Measurements from ENCODE around the gene PCK1. TPM values are rescaled to one million over a fixed set of nuclear protein-coding genes. Genes with fewer than 3 reads are reported as not detected.

The PCK1 gene
- total and polyA plus RNA-seq, 2 experiments from 2014 or later, result not detected

DNA sequence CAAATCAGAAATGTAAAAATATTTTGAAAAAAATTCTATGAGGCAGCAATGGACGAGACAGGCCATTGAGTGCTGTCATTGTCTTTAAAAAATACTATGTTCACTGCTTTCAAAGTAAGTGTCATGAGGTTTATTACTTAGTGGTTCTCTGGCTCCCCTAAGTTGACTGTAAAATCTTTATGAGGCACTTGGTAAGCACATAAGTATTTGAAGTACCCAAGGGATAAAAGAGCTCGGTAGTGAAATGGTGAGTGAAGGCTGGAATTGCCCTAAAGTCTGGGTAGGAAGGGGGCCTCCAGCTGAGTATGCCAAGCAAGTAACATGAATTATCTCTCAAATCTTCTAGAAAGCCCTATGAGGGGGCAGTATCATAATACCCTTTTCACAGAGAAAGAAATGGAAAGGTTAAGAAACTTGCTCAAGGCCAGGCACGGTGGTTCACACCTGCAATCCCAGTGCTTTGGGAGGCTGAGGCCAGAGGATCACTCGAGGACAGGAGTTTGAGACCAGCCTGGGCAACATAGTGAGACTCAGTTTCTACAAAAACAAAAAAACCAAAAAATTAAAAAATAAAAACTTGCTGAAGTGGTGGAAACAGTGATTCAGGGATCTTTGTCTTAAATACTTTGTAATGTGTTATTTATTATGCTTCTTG lies 30.5 kb upstream of the PCK1 start:
- Histone ChIP-seq H3K36me3 (ENCODE audit: low read depth) (no peaks in the 10 kb centered on the region), H4K20me1 (ENCODE audit: insufficient read depth) (no peaks in the 10 kb centered on the region), H3K4me3 (no peak overlapping the region), H3K79me2 (ENCODE audit: insufficient read depth) (no peaks in the 10 kb centered on the region), H3K27ac (no peak overlapping the region), H3K9me3 (ENCODE audit: low read depth) (no peaks in the 10 kb centered on the region), H3K4me2 (ENCODE audit: unreplicated experiment) (no peak overlapping the region), H3F3A (ENCODE audit: insufficient read depth) (no peaks in the 10 kb centered on the region), H3K27me3 (replicated peaks; ENCODE audit: insufficient read depth) (peaks cover 55% of the 10 kb centered on the region), H3K9ac (no peak overlapping the region), H3K4me1 (ENCODE audit: insufficient read depth) (no peaks in the 10 kb centered on the region), H2AFZ (no peak overlapping the region), H3K9me2 (ENCODE audit: insufficient read depth) (no peaks in the 10 kb centered on the region)
- no peak for TF ChIP-seq EZH2phosphoT487 (IDR thresholded peaks at IDR 0.05; ENCODE audit: insufficient read depth, low read depth)
- no peak for TF ChIP-seq EZH2 (IDR thresholded peaks at IDR 0.05; ENCODE audit: insufficient read depth, poor library complexity, severe bottlenecking)
- no peak for DNase-seq
- WGBS, 2 experiments (ENCODE audit: low coverage in 1 of 2, low lambda C conversion rate in 2 of 2, missing lambda C conversion rate in 2 of 2), result 27 to 43% methylated on average over 4 of the region's 4 CpGs
- in situ Hi-C loops (cut with MboI), result no loop called here

DNA sequence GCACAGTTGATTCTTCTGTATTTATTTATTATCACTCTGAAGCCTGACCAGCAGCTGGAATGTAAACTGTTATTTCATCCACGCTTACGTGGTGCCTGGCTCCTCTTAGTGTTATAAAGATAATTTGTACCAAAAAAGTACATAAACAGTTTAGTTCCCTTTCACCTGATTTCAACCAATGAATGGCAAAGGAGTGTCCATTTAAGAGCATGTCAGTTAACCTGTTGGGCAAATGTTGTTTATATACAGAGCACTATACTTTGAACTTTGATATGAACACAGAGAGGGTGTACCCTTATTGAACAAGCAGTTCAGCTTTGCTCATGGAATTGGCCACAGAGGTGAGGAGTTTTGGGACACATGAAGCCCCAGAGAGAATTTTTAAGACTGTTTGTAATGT lies 28.8 kb upstream of the PCK1 start:
- Histone ChIP-seq H3K79me2 (ENCODE audit: insufficient read depth) (no peaks in the 10 kb centered on the region), H4K20me1 (ENCODE audit: insufficient read depth) (no peaks in the 10 kb centered on the region), H3K4me2 (ENCODE audit: unreplicated experiment) (no peak overlapping the region), H3K9me3 (ENCODE audit: low read depth) (no peaks in the 10 kb centered on the region), H3K9ac (no peak overlapping the region), H3K27me3 (replicated peaks; ENCODE audit: insufficient read depth) (peaks cover 62% of the 10 kb centered on the region), H3K4me1 (ENCODE audit: insufficient read depth) (no peaks in the 10 kb centered on the region), H3F3A (ENCODE audit: insufficient read depth) (no peaks in the 10 kb centered on the region), H3K36me3 (ENCODE audit: low read depth) (no peaks in the 10 kb centered on the region), H3K27ac (no peak overlapping the region), H3K9me2 (ENCODE audit: insufficient read depth) (no peaks in the 10 kb centered on the region), H2AFZ (no peak overlapping the region), H3K4me3 (no peak overlapping the region)
- in situ Hi-C loops (cut with MboI), result no loop called here
- WGBS, 2 experiments (ENCODE audit: low coverage in 1 of 2, low lambda C conversion rate in 2 of 2, missing lambda C conversion rate in 2 of 2), result 82 to 95% methylated on average over 2 of the region's 2 CpGs
- no peak for TF ChIP-seq EZH2phosphoT487 (IDR thresholded peaks at IDR 0.05; ENCODE audit: insufficient read depth, low read depth)
- TF ChIP-seq EZH2 (IDR thresholded peaks at IDR 0.05; ENCODE audit: insufficient read depth, poor library complexity, severe bottlenecking), result no peak
- no peak for DNase-seq

DNA sequence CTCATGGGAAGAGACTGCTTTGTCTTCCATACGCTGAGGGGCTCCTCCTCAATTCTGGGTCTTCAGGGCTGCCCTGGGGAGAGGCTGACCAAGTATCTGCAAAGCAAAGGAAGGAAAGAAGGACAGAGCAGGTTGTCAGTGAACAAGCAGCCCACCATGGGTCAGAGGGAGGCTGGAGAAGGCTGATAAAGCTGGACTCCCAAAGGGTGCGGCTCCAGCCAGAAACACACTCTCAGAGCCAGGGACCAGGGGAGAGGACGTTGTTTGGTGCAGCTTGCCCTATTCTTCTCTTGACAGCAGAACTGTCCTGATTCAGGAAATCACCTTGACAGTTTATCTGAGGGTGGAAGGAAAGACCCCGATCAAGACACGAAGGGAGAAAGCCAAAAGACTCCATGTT lies 25.6 kb upstream of the PCK1 start:
- TF ChIP-seq EZH2phosphoT487 (IDR thresholded peaks at IDR 0.05; ENCODE audit: insufficient read depth, low read depth) (no peak), EZH2 (IDR thresholded peaks at IDR 0.05; ENCODE audit: insufficient read depth, poor library complexity, severe bottlenecking) (no peak)
- in situ Hi-C loops (cut with MboI), result no loop called here
- H3K27me3 ChIP-seq (replicated peaks; ENCODE audit: insufficient read depth), result peaks cover 63% of the 10 kb centered on the region
- no peak overlapping the region for H3K27ac ChIP-seq
- no peak overlapping the region for H3K4me3 ChIP-seq
- no peak overlapping the region for H2AFZ ChIP-seq
- no peaks in the 10 kb centered on the region for H3K9me3 ChIP-seq (ENCODE audit: low read depth)
- H3F3A ChIP-seq (ENCODE audit: insufficient read depth), result no peaks in the 10 kb centered on the region
- H3K36me3 ChIP-seq (ENCODE audit: low read depth), result no peaks in the 10 kb centered on the region
- H3K4me1 ChIP-seq (ENCODE audit: insufficient read depth), result no peaks in the 10 kb centered on the region
- H3K9me2 ChIP-seq (ENCODE audit: insufficient read depth), result no peaks in the 10 kb centered on the region
- no peak for DNase-seq
- WGBS, 2 experiments (ENCODE audit: low coverage in 1 of 2, low lambda C conversion rate in 2 of 2, missing lambda C conversion rate in 2 of 2), result 36 to 57% methylated on average over 5 of the region's 5 CpGs
- H3K4me2 ChIP-seq (ENCODE audit: unreplicated experiment), result no peak overlapping the region
- H3K9ac ChIP-seq, result no peak overlapping the region
- no peaks in the 10 kb centered on the region for H4K20me1 ChIP-seq (ENCODE audit: insufficient read depth)
- no peaks in the 10 kb centered on the region for H3K79me2 ChIP-seq (ENCODE audit: insufficient read depth)

DNA sequence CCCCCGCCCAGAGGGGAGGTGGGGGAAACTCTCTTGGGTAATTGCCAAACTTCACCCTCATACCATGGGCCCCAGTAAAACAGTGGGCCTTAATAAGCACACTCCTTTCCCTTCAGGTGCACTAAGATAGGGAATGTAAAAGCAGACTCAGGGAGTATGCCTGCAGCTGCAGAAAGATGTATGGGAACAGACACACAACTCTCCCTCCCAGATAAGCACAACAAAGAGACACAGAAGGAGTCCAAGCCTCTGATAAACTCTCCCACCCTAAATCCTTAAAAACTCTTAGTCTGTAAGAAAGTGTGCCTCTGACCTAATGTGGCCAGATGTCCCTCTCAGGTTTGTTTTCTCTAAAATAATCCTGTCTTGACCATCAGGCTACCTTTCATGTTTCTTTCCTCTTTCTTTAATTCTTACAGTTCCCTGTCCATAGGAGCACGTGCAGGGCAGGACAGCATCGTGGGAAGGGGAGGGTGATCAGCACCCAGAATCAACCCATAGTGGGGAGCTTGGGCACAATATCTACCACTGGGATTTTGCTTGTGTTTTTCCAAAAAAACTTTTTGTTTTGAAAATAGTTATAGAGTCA lies 24.7 kb upstream of the PCK1 start:
- no peak overlapping the region for H3K27ac ChIP-seq
- no peak overlapping the region for H2AFZ ChIP-seq
- H3K36me3 ChIP-seq (ENCODE audit: low read depth), result no peaks in the 10 kb centered on the region
- H4K20me1 ChIP-seq (ENCODE audit: insufficient read depth), result no peaks in the 10 kb centered on the region
- H3K4me2 ChIP-seq (ENCODE audit: unreplicated experiment), result no peak overlapping the region
- in situ Hi-C loops (cut with MboI), result no loop called here
- no peak for DNase-seq
- H3K9ac ChIP-seq, result no peak overlapping the region
- H3K27me3 ChIP-seq (replicated peaks; ENCODE audit: insufficient read depth), result peaks cover 68% of the 10 kb centered on the region
- H3K4me3 ChIP-seq, result no peak overlapping the region
- H3K79me2 ChIP-seq (ENCODE audit: insufficient read depth), result no peaks in the 10 kb centered on the region
- H3F3A ChIP-seq (ENCODE audit: insufficient read depth), result no peaks in the 10 kb centered on the region
- H3K9me3 ChIP-seq (ENCODE audit: low read depth), result no peaks in the 10 kb centered on the region
- WGBS, 2 experiments (ENCODE audit: low coverage in 1 of 2, low lambda C conversion rate in 2 of 2, missing lambda C conversion rate in 2 of 2), result 8 to 24% methylated on average over 3 of the region's 3 CpGs
- no peaks in the 10 kb centered on the region for H3K4me1 ChIP-seq (ENCODE audit: insufficient read depth)
- TF ChIP-seq EZH2phosphoT487 (IDR thresholded peaks at IDR 0.05; ENCODE audit: insufficient read depth, low read depth), result no peak
- no peak for TF ChIP-seq EZH2 (IDR thresholded peaks at IDR 0.05; ENCODE audit: insufficient read depth, poor library complexity, severe bottlenecking)
- no peaks in the 10 kb centered on the region for H3K9me2 ChIP-seq (ENCODE audit: insufficient read depth)

All from GM23248 (cell line).